Brain microvascular endothelial cell (primary cell): ENCODE data around the gene KRTAP10-10.
A peak's percentile ranks its signal among the peaks of the same experiment; 100 is the strongest.

Experiments
- DNase-seq: peaks from one replicate; pipeline ENCODE4 v3.0.0-alpha.2; 2020
- H3K27ac ChIP-seq: fragments of 250-450 bp; sonication (Bioruptor Pico); 2 replicates; pipeline ENCODE4 v1.5.1; 2020; ENCODE audit warnings: mild to moderate bottlenecking, moderate library complexity
- H3K27me3 ChIP-seq: fragments of 250-450 bp; sonication (Bioruptor Pico); replicated peaks from 2 replicates; pipeline ENCODE4 v1.5.1; 2020; ENCODE audit warnings: mild to moderate bottlenecking
- H3K36me3 ChIP-seq: fragments of 250-450 bp; sonication (Bioruptor Pico); replicated peaks from 2 replicates; pipeline ENCODE4 v1.5.1; 2020; ENCODE audit warnings: mild to moderate bottlenecking
- H3K4me3 ChIP-seq: 2 replicates; pipeline ENCODE4 v1.5.1; 2011; ENCODE audit warnings: low read depth, mild to moderate bottlenecking, control low read depth, low read length, moderate library complexity
- CTCF ChIP-seq: IDR thresholded peaks from 2 replicates; pipeline ENCODE4 v1.5.1; 2011; ENCODE audit warnings: low read depth, mild to moderate bottlenecking, moderate library complexity, low read length, control low read depth, inconsistent platforms; ENCODE audit errors: missing control alignments
- in situ Hi-C: cut with HindIII; loops from 2 replicates; pipeline ENCODE4 v1.10.0; 2017; ENCODE audit warnings: low sequenced_read_pairs, low pct_ligation_motif_present

KRTAP10-10 gene

GRCh38 chr21:44615466-44615865 is 21.7 kb upstream of the KRTAP10-10 start:
- no peak for DNase-seq
- TF ChIP-seq CTCF: no peak
- Histone ChIP-seq H3K36me3 (no peaks in the 10 kb centered on the region), H3K27ac (no peak overlapping the region), H3K27me3 (no peaks in the 10 kb centered on the region), H3K4me3 (no peak overlapping the region)
- in situ Hi-C loops: no loop called here

GRCh38 chr21:44615911-44616590 is 21.1 kb upstream of the KRTAP10-10 start:
- TF ChIP-seq CTCF: no peak
- in situ Hi-C loops: no loop called here
- Histone ChIP-seq H3K4me3 (no peak overlapping the region), H3K27ac (no peak overlapping the region), H3K27me3 (no peaks in the 10 kb centered on the region), H3K36me3 (no peaks in the 10 kb centered on the region)
- DNase-seq: no peak

- in situ Hi-C loops: no loop called here
- Histone ChIP-seq H3K27ac (no peak overlapping the region), H3K4me3 (no peak overlapping the region), H3K27me3 (no peaks in the 10 kb centered on the region), H3K36me3 (no peaks in the 10 kb centered on the region)
- no peak for TF ChIP-seq CTCF
- DNase-seq: no peak
These were observed 20.6 kb upstream of the KRTAP10-10 start for GRCh38 chr21:44616591-44616926.

- Histone ChIP-seq H3K27ac (no peak overlapping the region), H3K27me3 (no peaks in the 10 kb centered on the region), H3K36me3 (no peaks in the 10 kb centered on the region), H3K4me3 (no peak overlapping the region)
- in situ Hi-C loops: no loop called here
- no peak for TF ChIP-seq CTCF
- no peak for DNase-seq
These were observed 20.1 kb upstream of the KRTAP10-10 start for GRCh38 chr21:44617071-44617501.

- in situ Hi-C loops: no loop called here
- H3K27ac ChIP-seq: no peak overlapping the region
- DNase-seq: peak; percentile 7
- no peak overlapping the region for H3K4me3 ChIP-seq
- TF ChIP-seq CTCF: peak; percentile 14
- H3K27me3 ChIP-seq: no peaks in the 10 kb centered on the region
- no peaks in the 10 kb centered on the region for H3K36me3 ChIP-seq
These were observed 18.7 kb upstream of the KRTAP10-10 start for GRCh38 chr21:44618504-44618903.

GRCh38 chr21:44618909-44619308 is 18.2 kb upstream of the KRTAP10-10 start:
- Histone ChIP-seq H3K27me3 (no peaks in the 10 kb centered on the region), H3K36me3 (no peaks in the 10 kb centered on the region), H3K4me3 (no peak overlapping the region), H3K27ac (no peak overlapping the region)
- no peak for TF ChIP-seq CTCF
- in situ Hi-C loops: no loop called here
- no peak for DNase-seq
